CD14-positive monocyte (primary cell): ENCODE results near the gene TAS2R30. TPM values are rescaled to one million over a fixed set of nuclear protein-coding genes. Genes with fewer than 3 reads are reported as not detected.

Experiments used
- DNase-seq, 3 donors: peaks; one replicate each; pipeline ENCODE4 v3.0.0-alpha.2; 2011 to 2022
- H2AFZ ChIP-seq: 2 replicates; pipeline ENCODE4 v1.6.0; 2012; ENCODE audit warnings: mild to moderate bottlenecking, low read depth, low read length, inconsistent platforms; ENCODE audit not compliant: insufficient read depth, poor library complexity, severe bottlenecking
- H3K27ac ChIP-seq, 2 donors: 1 replicate in 1 of 2; 2 replicates in 1 of 2; pipeline ENCODE4 v1.5.1; 2012 to 2013; ENCODE audit warnings: low read length in 2 of 2, control low read depth in 1 of 2, inconsistent platforms in 1 of 2, low read depth in 1 of 2, mild to moderate bottlenecking in 1 of 2
- H3K27me3 ChIP-seq, 2 donors: one replicate each; pipeline versions ENCODE4 v1.6.0 to v1.6.1; 2011 to 2013; ENCODE audit warnings: low read length in 2 of 2; ENCODE audit not compliant: control insufficient read depth in 2 of 2, insufficient read depth in 2 of 2
- H3K36me3 ChIP-seq, 2 donors: replicated peaks in 1 of 2; 1 replicate in 1 of 2; 2 replicates in 1 of 2; pipeline versions ENCODE4 v1.5.1 to v1.6.1; 2012 to 2013; ENCODE audit warnings: low read length in 2 of 2, control low read depth in 1 of 2, inconsistent platforms in 1 of 2, mild to moderate bottlenecking in 1 of 2; ENCODE audit not compliant: insufficient read depth in 2 of 2, control insufficient read depth in 1 of 2
- H3K4me1 ChIP-seq, 2 donors: 1 replicate in 1 of 2; 2 replicates in 1 of 2; pipeline versions ENCODE4 v1.5.1 to v1.6.1; 2012 to 2013; ENCODE audit warnings: low read length in 2 of 2, control low read depth in 1 of 2, inconsistent platforms in 1 of 2, mild to moderate bottlenecking in 1 of 2, moderate library complexity in 1 of 2; ENCODE audit not compliant: insufficient read depth in 2 of 2, control insufficient read depth in 1 of 2
- H3K4me2 ChIP-seq: replicated peaks from 2 replicates; pipeline ENCODE3; 2012; ENCODE audit warnings: low read length, moderate library complexity, mild to moderate bottlenecking; ENCODE audit not compliant: poor library complexity, severe bottlenecking; ENCODE audit errors: extremely low read depth
- H3K4me3 ChIP-seq, 3 experiments: fragments of 200-600 bp in 1 of 3; sonication (generic) in 1 of 3; replicated peaks in 1 of 3; 1 replicate in 2 of 3; 2 replicates in 1 of 3; pipeline ENCODE4 v1.5.1; 2011 to 2013; ENCODE audit warnings: low read length in 3 of 3, mild to moderate bottlenecking in 3 of 3, control low read depth in 2 of 3, low read depth in 2 of 3, inconsistent platforms in 1 of 3, moderate library complexity in 1 of 3
- H3K79me2 ChIP-seq: 2 replicates; pipeline ENCODE4 v1.6.0; 2012; ENCODE audit warnings: mild to moderate bottlenecking, control low read depth, inconsistent platforms, low read length, moderate library complexity; ENCODE audit not compliant: insufficient read depth
- H3K9ac ChIP-seq: 2 replicates; pipeline ENCODE4 v1.6.0; 2017; ENCODE audit warnings: low read length, mild to moderate bottlenecking; ENCODE audit not compliant: insufficient read depth, poor library complexity, severe bottlenecking
- H3K9me3 ChIP-seq, 2 donors: replicated peaks in 1 of 2; 1 replicate in 1 of 2; 2 replicates in 1 of 2; pipeline versions ENCODE4 v1.5.1 to v1.6.1; 2012 to 2013; ENCODE audit warnings: low read length in 2 of 2, control low read depth in 1 of 2; ENCODE audit not compliant: control insufficient read depth in 1 of 2, insufficient read depth in 1 of 2
- H4K20me1 ChIP-seq: 2 replicates; pipeline ENCODE4 v1.6.0; 2012; ENCODE audit warnings: mild to moderate bottlenecking, low read length, control low read depth, moderate library complexity; ENCODE audit not compliant: insufficient read depth
- H3K27ac Mint-ChIP-seq, 7 donors: one replicate each; pipeline ENCODE4 v1.8.0; 2020; ENCODE audit warnings: mild to moderate bottlenecking in 7 of 7, mixed read lengths in 7 of 7, moderate library complexity in 6 of 7, inconsistent platforms in 2 of 7
- H3K27me3 Mint-ChIP-seq, 3 donors: one replicate each; pipeline ENCODE4 v1.8.0; 2021 to 2022; ENCODE audit warnings: low read depth in 3 of 3, mild to moderate bottlenecking in 3 of 3, mixed read lengths in 3 of 3, moderate library complexity in 3 of 3, inconsistent platforms in 1 of 3
- H3K36me3 Mint-ChIP-seq, 2 donors: one replicate each; pipeline ENCODE4 v1.8.0; 2020; ENCODE audit warnings: mixed read lengths in 2 of 2, inconsistent platforms in 1 of 2, mild to moderate bottlenecking in 1 of 2
- H3K4me1 Mint-ChIP-seq: one replicate; pipeline ENCODE4 v1.8.0; 2020; ENCODE audit warnings: mild to moderate bottlenecking, mixed read lengths
- H3K4me3 Mint-ChIP-seq, 2 donors: one replicate each; pipeline ENCODE4 v1.8.0; 2020; ENCODE audit warnings: mild to moderate bottlenecking in 2 of 2, mixed read lengths in 2 of 2, moderate library complexity in 1 of 2
- H3K9me3 Mint-ChIP-seq, 7 donors: one replicate each; pipeline ENCODE4 v1.8.0; 2020 to 2022; ENCODE audit warnings: mixed read lengths in 7 of 7, mild to moderate bottlenecking in 6 of 7, moderate library complexity in 6 of 7, inconsistent platforms in 2 of 7
- WGBS: methylation state at CpG from one replicate; pipeline ENCODE4 v1.1.5; 2013; ENCODE audit warnings: missing lambda C conversion rate; ENCODE audit not compliant: insufficient coverage; 5-methylcytosine and 5-hydroxymethylcytosine counted together
- intact Hi-C, 2 donors: fragments of 100-400 bp; cut with micrococcal nuclease; formaldehyde crosslinking; loops; one replicate each; pipeline versions ENCODE4 v1.15.0 to v1.15.1; 2023
- polyA plus RNA-seq, 3 donors: library from polyadenylated mRNA; depleted of rRNA in 1 of 3; unstranded in 2 of 3; stranded (reverse) in 1 of 3; fragments of 300-500 nt in 2 of 3; fragments of >200 nt in 1 of 3; fragmentation: Illumina TruSeq in 2 of 3; gene quantifications; 1 replicate in 2 of 3; 2 replicates in 1 of 3; pipeline ENCODE4 v1.2.3, GENCODE V29; 2012 to 2021
- TF ChIP-seq, protein P1 (sequence below): fragments of 200-600 bp; IDR thresholded peaks from one replicate; pipeline ENCODE4 v1.8.0; 2022; ENCODE audit warnings: antibody characterized with exemption, mild to moderate bottlenecking

TAS2R30 gene
- polyA plus RNA-seq, 3 donors = 0.05 TPM; not detected in 2

DNA sequence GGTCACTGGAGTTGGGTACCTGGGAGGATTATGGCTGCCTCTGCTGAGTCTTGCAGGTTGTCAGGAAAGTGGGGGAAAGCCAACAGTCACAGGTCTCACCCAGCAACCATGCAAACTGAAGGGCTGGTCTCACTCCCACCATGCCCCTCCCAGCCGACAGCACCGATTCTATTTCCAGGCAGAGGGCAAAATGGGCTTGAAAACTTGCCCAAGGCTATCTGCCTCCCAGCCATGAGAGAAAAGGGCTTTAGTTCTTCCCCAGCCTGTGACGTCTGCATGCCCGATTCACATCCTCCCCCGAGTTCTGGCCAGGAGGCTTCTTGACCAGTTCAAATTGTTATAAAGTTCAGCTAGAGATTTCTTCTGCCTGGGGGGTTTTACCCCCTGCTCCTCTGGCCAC is 9.9 kb upstream of the TAS2R30 start:
- no peak overlapping the region for H3K9ac ChIP-seq
- no peak overlapping the region for H3K27ac Mint-ChIP-seq
- intact Hi-C loops = no loop called here
- H3K4me2 ChIP-seq = no peak overlapping the region
- DNase-seq = no peak
- H3K4me1 ChIP-seq = no peaks in the 10 kb centered on the region
- H3K4me3 ChIP-seq = no peak overlapping the region
- peaks cover 8 to 9% of the 10 kb centered on the region in 2 donors for H3K36me3 Mint-ChIP-seq
- WGBS = 100% methylated on average over 4 of the region's 5 CpGs
- H3K27ac ChIP-seq = no peak overlapping the region
- no peaks in the 10 kb centered on the region for H3K4me1 Mint-ChIP-seq
- no peaks in the 10 kb centered on the region for H4K20me1 ChIP-seq
- no peak overlapping the region for H3K4me3 Mint-ChIP-seq
- peaks cover 0 to 7% of the 10 kb centered on the region in 2 donors for H3K36me3 ChIP-seq
- TF ChIP-seq, protein P1, sequence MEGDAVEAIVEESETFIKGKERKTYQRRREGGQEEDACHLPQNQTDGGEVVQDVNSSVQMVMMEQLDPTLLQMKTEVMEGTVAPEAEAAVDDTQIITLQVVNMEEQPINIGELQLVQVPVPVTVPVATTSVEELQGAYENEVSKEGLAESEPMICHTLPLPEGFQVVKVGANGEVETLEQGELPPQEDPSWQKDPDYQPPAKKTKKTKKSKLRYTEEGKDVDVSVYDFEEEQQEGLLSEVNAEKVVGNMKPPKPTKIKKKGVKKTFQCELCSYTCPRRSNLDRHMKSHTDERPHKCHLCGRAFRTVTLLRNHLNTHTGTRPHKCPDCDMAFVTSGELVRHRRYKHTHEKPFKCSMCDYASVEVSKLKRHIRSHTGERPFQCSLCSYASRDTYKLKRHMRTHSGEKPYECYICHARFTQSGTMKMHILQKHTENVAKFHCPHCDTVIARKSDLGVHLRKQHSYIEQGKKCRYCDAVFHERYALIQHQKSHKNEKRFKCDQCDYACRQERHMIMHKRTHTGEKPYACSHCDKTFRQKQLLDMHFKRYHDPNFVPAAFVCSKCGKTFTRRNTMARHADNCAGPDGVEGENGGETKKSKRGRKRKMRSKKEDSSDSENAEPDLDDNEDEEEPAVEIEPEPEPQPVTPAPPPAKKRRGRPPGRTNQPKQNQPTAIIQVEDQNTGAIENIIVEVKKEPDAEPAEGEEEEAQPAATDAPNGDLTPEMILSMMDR = no peak
- H2AFZ ChIP-seq = no peak overlapping the region
- H3K9me3 ChIP-seq = peaks cover 10 to 20% of the 10 kb centered on the region in 2 donors
- peaks cover 12% of the 10 kb centered on the region for H3K79me2 ChIP-seq
- no peaks in the 10 kb centered on the region for H3K27me3 Mint-ChIP-seq
- H3K27me3 ChIP-seq = no peaks in the 10 kb centered on the region
- H3K9me3 Mint-ChIP-seq = peaks cover 8 to 22% (median 15%) of the 10 kb centered on the region in 7 donors

GRCh38 chr12:11143352-11143751 is 8.9 kb upstream of the TAS2R30 start:
- peaks cover 8 to 19% (median 15%) of the 10 kb centered on the region in 7 donors for H3K9me3 Mint-ChIP-seq
- H2AFZ ChIP-seq = no peak overlapping the region
- peaks cover 10 to 20% of the 10 kb centered on the region in 2 donors for H3K9me3 ChIP-seq
- peaks cover 12% of the 10 kb centered on the region for H3K79me2 ChIP-seq
- H3K27me3 Mint-ChIP-seq = no peaks in the 10 kb centered on the region
- H3K4me3 Mint-ChIP-seq = no peak overlapping the region
- no peak overlapping the region for H3K27ac Mint-ChIP-seq
- H3K36me3 Mint-ChIP-seq = peaks cover 8 to 9% of the 10 kb centered on the region in 2 donors
- H3K36me3 ChIP-seq = peaks cover 0 to 7% of the 10 kb centered on the region in 2 donors
- DNase-seq = no peak
- H3K27ac ChIP-seq = no peak overlapping the region
- no peak overlapping the region for H3K4me3 ChIP-seq
- H3K9ac ChIP-seq = no peak overlapping the region
- TF ChIP-seq, protein P1 = no peak
- H3K27me3 ChIP-seq = no peaks in the 10 kb centered on the region
- H4K20me1 ChIP-seq = no peaks in the 10 kb centered on the region
- WGBS = no CpG with 5 or more reads among the region's 2 CpGs
- intact Hi-C loops = no loop called here
- no peaks in the 10 kb centered on the region for H3K4me1 ChIP-seq
- H3K4me2 ChIP-seq = no peak overlapping the region
- no peaks in the 10 kb centered on the region for H3K4me1 Mint-ChIP-seq
